Activated naive CD4-positive, alpha-beta T cell (primary cell): ENCODE results near the gene SS18.

Experiments used
- DNase-seq, 4 experiments: peaks; one replicate each; lab custom pipeline; 2025; lab: John Stamatoyannopoulos, UW

Gene SS18

DNA sequence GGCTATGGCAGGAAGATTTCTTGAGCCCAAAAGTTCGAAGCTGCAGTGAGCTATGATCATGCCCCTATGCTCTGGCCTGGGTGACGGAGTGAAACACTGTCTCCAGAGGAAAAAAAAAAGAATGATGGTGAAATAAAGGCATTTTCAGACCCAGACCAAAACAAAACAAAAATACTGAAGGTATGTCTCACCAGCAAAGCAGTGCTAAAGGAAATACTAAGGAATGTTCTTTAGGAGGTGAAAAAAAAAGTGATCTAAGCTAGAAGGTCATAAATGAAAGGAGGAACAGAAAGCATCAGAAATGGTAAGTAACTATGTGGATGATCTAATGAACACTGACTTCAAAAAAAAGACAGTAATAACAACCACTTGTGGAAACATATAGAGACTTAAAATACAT is 18.7 kb downstream of the SS18 start:
- DNase-seq, result no peak

DNA sequence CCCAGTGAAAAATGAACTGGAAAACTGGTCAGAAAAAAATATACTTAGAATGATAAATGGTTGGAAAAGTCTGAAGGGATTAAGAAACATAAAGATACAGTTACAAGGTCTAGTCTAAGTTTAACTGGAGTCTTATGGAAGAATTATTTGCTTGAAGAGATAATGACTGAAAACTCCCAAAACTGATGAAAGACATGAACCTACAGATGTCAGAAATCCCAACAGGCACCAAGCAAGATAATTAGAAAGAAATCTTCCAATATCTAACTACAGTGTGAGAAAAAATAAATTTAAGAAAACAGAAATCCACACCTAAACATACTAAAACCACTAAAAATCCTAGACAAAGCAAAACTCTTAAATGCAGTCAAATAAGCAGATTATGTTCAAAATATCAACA is 19.4 kb downstream of the SS18 start:
- DNase-seq, result no peak

DNA sequence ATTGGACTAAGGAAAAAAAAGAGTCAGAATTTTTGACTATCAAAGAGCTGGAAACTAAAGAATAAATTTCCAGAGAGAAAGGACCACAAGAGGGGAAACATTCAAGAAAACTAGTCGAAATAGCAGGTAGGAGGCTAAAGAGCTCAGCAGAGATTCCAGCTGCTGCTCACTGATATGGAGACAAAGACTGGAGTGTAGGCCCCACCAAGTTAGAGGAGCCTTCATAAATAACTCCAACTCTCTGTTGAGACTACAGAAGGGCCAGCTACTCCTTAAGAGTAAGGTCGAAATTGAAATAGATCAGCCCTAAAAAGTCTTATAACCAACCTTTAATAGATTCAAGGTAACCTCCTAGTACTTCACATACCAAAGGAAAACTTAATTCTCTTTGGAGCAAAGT is 31.1 kb downstream of the SS18 start:
- DNase-seq, result no peak

- no peak for DNase-seq
Measured at GRCh38 chr18:26057344-26057773, 33.1 kb downstream of the SS18 start.

DNA sequence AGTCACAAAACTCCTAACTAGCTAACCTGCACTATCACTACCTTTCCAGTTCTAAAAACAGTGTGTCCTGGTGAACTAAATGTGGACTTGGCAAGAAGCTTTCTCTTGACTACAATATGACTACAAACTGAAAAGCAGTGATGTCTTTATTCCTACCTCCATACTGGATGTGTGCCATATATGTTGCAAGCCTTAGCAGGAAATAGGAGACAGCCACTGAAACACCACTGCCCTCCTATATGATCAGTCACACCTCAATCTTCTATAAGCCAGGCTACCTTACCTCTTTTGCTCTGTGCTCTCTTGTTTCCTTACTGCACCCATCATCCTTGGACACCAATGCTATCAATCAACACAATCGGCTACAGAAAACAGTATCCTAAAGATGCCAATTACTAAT is 34.1 kb downstream of the SS18 start:
- no peak for DNase-seq

DNA sequence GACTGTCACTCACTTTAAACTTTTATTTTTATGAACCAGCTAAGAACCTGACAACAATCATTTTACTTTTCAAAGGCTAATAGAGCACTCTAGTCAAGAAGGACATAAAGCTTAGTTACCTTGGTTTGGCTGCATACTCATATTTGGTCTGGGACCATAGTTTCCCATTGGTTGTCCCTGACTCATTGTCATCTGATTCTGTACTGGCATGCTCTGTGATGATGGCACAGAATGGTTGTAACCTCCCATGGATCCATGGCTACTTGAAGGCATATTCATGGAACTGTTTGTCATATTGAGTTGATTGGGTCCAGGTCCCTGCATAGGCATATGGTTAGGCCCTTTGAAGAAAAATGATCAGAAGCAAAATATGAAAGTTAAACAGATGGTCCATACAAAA is 37.9 kb downstream of the SS18 start:
- no peak for DNase-seq

- no peak for DNase-seq
Measured at GRCh38 chr18:26051843-26052242, 38.6 kb downstream of the SS18 start.

DNA sequence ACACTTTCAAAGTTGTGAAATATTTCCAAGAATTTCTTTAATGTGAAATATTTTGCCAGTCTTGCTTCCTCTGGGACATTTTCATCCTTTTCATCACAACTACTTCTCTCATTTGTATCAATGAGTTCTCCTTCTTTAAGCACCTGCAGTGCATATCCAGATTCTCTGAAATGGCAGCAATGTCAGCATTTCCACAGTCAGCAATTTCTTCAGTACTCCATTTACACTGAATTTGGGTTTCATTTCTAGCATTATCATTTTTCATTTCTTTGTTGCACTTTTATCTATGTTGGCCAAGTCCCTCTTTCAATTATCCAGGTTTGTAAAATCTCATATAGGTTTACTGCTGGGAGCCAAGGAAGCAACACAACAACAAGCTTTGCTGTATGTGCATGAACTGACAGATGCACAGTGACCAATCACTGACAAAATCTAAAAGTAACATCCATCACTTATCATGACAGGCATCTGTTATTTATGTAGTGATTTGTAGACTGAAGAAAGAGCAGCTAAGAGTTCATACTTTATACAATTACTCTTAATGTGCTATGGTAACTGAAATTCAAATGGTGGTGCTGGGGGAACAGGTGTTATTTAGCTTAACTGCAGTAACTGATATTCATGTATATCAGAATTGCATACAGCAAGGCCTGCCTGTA is 43.9 kb downstream of the SS18 start:
- no peak for DNase-seq

DNA sequence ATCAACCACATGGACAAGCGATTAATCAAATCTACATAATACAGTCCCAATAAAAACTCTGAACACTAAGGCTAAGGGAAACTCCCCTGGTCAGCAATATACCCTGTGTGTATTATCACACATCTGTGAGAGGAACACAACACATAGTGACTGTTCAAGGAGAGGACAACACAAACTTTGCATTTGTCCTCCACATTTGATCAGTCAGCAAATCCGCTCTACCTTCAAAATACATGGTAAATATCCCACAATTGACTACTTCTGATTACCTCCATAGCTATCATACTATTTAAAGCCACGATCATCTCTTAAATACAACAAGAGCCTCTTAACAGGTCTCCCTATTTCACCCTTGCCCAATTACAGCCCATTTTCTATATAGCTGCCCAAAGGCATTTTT is 45.6 kb downstream of the SS18 start:
- no peak for DNase-seq

GRCh38 chr18:26040051-26040656 is 50.3 kb downstream of the SS18 start:
- no peak for DNase-seq

GRCh38 chr18:26039203-26039602 is 51.2 kb downstream of the SS18 start:
- DNase-seq, result no peak

DNA sequence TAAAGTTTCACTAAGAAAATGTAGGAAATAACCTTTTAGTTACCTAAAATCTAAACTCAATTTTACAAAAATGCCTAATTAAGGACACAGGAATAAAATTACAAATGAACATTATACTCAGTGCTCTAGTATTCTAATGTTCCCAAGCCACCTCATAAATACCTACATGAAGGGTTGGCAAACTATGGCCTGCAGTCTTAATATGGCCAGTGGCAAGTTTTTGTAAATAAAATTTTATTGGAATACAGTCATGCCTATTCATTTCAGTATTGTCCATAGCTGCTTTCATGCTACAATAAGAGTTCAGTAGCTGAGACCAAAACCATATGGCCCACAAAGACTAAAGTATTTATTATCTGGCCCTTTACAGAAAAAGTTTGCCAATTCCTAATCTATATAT is 53.8 kb downstream of the SS18 start:
- no peak for DNase-seq

- no peak for DNase-seq
Measured at GRCh38 chr18:26034850-26035497, 55.4 kb downstream of the SS18 start.

GRCh38 chr18:26022585-26022984 is 67.8 kb downstream of the SS18 start:
- DNase-seq, result no peak

- DNase-seq, result no peak
Measured at GRCh38 chr18:26021061-26021754, 69.2 kb downstream of the SS18 start.

GRCh38 chr18:26017929-26018328 is 72.5 kb downstream of the SS18 start:
- DNase-seq, result no peak

- no peak for DNase-seq
Measured at GRCh38 chr18:26014462-26014861, 76.0 kb downstream of the SS18 start.

DNA sequence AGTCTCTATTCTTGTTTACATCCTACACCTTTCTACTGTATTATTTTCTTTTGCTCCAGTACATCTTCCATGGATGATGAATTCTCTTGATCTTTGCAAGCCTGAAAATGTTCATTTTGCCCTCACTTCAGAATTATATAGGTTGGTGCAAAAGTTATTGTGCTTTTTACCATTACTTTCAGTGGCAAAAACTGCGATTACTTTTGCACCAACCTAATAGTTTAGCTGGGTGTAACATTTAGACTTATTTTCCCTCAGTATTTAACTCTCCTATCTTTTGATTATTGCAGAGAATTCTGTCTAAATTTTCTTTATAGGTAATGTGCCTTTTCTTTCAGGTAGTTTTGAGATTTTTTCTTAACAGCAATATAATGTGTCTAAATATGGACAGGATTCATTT is 81.8 kb downstream of the SS18 start:
- no peak for DNase-seq

DNA sequence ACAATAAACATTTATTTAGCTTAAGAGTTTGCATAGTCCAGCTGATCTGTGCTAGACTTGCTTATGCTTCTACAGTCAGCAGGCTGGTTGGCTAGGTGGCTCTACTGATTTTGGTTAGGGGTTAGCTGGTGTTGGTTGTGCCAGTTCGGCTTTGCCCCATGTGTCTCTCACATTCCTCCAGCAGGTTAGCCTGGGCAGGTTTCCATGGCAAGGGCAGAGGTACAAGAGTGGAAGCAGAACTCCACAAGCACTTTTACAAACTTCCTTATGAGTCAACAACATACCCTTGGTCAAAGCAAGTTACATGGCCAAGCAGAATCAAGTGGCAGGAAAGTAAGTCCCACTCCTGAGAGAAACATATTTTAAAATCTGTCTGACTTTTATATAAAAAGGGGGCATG is 82.3 kb downstream of the SS18 start:
- no peak for DNase-seq

GRCh38 chr18:26005950-26006349 is 84.5 kb downstream of the SS18 start:
- DNase-seq, result no peak

DNA sequence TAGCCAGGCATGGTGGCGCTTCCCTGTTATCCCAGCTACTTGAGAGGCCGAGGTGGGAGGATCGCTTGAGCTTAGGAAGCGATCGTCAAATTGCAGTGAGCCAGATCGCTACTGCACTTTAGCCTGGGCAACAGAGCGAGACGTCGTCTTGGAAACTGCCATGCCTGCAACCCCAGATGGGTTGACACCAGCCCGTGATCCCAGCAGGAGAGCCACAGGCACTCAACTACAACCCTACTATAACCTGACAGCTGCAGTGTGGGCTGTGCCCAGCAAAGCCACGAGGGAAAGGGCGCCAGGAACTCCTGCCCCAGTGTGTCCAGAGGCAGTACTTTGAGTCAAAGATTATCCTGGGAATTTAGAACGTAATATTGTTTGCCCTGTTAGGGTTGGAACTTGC is 85.6 kb downstream of the SS18 start:
- no peak for DNase-seq

DNA sequence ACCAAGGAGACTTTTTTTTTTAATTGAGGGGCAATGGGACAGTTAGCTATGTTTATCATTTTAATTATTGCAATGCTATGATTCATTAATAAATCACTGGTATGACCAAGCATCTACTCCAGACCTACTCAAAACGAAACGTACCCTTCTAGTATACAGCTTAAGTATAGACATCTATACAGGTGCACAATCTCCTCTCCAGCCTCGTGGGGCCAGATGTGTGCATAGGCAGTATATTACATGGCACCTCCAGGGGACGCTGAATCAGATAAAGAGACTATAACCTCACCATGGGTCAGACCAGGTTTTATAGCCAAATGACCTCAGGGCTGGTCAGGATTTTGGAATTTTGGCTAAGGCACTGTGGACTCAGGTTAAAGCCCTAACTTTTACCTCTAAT is 86.6 kb downstream of the SS18 start:
- DNase-seq, result no peak

DNA sequence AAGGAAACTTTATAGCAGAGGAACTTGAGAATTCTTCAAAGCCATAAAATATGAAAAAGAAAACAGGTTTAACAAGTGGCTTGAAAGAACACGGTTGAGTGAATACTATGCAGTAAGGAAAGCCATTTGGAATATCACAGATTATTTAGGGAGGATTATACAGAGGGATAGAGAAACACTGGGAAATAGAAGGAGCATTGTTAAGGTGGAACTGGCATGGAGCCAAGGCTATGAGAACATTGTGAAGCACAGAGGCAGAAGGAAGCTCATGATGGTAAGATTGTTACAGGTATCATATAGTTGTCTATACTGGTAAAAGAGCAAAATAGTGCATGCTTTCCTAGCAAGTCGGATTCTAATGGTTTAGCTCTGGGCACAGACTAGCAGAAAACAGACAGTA is 87.1 kb downstream of the SS18 start:
- no peak for DNase-seq
